ENCODE measurements around the gene AZGP1. TPM values are rescaled to one million over a fixed set of nuclear protein-coding genes. Genes with fewer than 3 reads are reported as not detected.
"Not testable (repeated sequence)": the region's sequence is repeated elsewhere in the genome, so short reads cannot be mapped to it uniquely, and the experiment has no call there.

Gene AZGP1
- total and polyA plus RNA-seq, 2 donors = 1.9 to 9.3 TPM

DNA sequence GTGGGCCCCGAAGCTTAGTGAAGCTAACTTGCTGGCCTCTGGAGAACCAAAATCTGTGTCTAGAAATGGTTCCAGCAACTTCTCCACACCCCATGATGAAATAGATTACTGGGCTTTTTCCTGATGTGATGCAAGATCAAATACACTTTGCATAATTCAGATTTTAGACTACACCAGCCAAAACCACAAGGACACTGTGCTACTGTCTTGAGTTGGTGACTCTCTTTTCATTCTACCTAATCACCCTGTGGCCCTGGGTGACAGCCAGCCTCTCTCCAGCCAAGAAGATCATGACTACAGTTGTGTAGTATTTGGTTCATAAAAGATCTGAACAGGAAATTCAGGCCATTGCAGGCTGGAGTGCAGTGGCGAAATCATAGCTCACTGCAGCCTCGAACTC, 22.2 kb downstream of the AZGP1 start:
- DNase-seq (ENCODE audit: extremely low spot score) = no peak
- no peak overlapping the region for H3K27ac ChIP-seq (ENCODE audit: low read depth)
- 76% methylated on average over 3 of the region's 3 CpGs for WGBS
- no peaks in the 10 kb centered on the region for H3K36me3 ChIP-seq (ENCODE audit: insufficient read depth)
- H3K4me3 ChIP-seq (ENCODE audit: low read depth, low read length) = no peak overlapping the region
- H3K4me1 ChIP-seq (ENCODE audit: insufficient read depth) = no peaks in the 10 kb centered on the region

DNA sequence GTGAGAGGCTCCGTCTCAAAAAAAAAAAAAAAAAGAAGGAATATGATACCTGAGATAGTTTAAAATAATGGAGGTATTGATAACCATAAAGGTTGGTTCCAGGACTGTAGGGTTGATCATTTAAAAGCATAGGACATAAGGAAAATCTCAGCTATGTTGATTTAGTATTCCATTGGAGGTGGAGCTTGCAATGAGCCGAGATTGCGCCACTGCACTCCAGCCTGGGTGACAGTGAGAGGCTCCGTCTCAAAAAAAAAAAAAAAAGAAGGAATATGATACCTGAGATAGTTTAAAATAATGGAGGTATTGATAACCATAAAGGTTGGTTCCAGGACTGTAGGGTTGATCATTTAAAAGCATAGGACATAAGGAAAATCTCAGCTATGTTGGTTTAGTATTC, 23.2 kb downstream of the AZGP1 start:
- 79% methylated on average over 4 of the region's 4 CpGs for WGBS
- not testable (repeated sequence) for H3K27ac ChIP-seq (ENCODE audit: low read depth); DNase-seq (ENCODE audit: extremely low spot score); H3K36me3 ChIP-seq (ENCODE audit: insufficient read depth); H3K4me1 ChIP-seq (ENCODE audit: insufficient read depth); H3K4me3 ChIP-seq (ENCODE audit: low read depth, low read length)

DNA sequence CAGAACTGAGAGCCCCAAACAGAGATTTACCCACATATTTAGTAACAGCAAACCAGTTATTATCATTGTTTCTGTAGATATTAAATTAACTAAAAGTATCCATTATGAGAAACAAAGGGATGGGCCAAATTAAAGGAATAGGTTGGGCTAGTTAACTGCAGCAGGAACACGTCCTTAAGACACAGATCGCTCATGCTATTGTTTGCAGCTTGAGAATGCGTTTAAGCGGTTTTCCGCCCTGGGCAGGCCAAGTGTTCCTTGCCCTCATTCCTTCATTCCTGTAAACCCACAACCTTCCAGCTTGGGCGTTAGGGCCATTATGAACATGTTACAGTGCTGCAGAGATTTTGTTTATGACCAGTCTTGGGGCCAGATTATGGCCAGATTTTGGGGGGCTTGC, 25.0 kb downstream of the AZGP1 start:
- not testable (repeated sequence) for DNase-seq (ENCODE audit: extremely low spot score); H3K4me3 ChIP-seq (ENCODE audit: low read depth, low read length); H3K4me1 ChIP-seq (ENCODE audit: insufficient read depth); H3K27ac ChIP-seq (ENCODE audit: low read depth); H3K36me3 ChIP-seq (ENCODE audit: insufficient read depth)
- 91% methylated on average over 6 of the region's 6 CpGs for WGBS

DNA sequence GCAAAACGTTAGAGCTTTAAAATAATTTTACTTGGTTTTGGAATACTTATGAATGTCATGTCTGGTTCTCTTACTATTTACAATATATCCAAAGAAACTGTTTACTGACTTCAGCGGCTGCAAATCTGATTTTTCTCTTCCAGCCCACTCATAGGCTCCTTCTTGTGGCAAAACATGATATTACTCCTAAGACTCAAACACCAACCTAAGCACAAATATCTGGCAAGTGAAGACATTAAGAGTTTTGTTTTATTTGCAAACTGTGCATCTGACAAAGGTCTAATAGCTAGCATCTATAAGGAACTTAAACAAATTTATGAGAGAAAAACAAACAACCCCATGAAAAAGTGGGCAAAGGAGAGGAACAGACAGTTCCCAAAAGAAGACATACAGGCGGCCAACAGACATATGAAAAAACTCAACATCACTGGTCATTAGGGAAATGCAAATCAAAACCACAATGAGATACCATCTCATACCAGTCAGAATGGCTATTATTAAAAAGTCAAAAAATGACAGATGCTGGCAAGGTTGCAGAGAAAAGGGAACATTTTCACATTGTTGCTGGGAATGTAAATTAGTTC, 26.1 kb downstream of the AZGP1 start:
- DNase-seq (ENCODE audit: extremely low spot score) = no peak

DNA sequence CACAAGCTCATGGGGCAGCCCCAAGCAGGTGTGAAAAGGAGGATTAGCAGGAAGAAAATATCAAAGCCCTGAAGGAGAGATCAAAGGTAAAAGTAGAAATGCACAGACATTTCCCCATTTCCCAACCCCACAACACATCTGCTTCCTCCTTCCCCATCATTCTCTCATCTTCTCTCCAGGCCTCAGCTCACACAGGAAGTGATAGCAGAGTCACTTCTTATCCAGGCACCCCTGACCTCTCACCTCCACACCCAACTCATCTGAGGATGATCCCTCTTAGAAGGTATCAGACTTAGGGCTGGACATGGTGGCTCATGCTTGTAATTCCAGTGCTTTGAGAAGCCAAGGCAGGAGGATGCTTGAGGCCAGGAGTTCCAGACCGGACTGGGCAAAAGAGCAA, 28.2 kb downstream of the AZGP1 start:
- no peak for DNase-seq (ENCODE audit: extremely low spot score)
- H3K4me3 ChIP-seq (ENCODE audit: low read depth, low read length) = no peak overlapping the region
- no peaks in the 10 kb centered on the region for H3K36me3 ChIP-seq (ENCODE audit: insufficient read depth)
- no peak overlapping the region for H3K27ac ChIP-seq (ENCODE audit: low read depth)
- 85% methylated on average over 1 of the region's 1 CpG for WGBS
- no peaks in the 10 kb centered on the region for H3K4me1 ChIP-seq (ENCODE audit: insufficient read depth)

More for the DNA sequence above, 26.1 kb downstream of the AZGP1 start:
- no peak overlapping the region for H3K4me3 ChIP-seq (ENCODE audit: low read depth, low read length)
- no peak overlapping the region for H3K27ac ChIP-seq (ENCODE audit: low read depth)
- no peaks in the 10 kb centered on the region for H3K36me3 ChIP-seq (ENCODE audit: insufficient read depth)
- no peaks in the 10 kb centered on the region for H3K4me1 ChIP-seq (ENCODE audit: insufficient read depth)
- 42% methylated on average over 3 of the region's 3 CpGs for WGBS

DNA sequence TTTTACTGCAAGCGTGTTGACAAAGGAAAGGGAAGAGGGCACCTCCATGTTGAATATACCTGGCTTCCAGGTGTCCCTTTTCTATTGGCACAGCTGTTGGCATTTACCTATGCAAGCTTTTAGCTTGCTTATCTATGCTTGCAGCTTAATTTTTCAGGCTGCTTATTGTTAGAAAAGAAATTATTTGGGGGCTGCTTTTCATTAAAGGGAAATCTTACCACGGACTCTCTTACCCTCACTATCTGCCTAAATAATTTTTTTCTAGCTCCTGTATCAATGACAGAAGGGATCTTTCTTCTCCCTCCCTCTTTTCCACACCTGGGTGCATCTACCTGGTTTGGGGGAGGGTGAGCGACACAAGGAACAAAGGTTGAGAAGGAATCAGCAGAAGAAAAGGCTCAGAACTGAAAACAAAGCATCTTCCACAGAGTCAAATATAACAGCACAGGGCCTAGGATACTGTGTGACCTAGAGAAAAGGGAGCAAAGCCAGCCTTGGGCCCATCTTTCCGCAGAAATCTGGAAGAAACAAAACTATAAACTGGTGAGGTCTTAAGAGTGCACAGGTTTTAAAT, 31.2 kb downstream of the AZGP1 start:
- Histone ChIP-seq H3K4me3 (ENCODE audit: low read depth, low read length) (no peak overlapping the region), H3K4me1 (ENCODE audit: insufficient read depth) (no peaks in the 10 kb centered on the region), H3K27ac (ENCODE audit: low read depth) (no peak overlapping the region), H3K36me3 (ENCODE audit: insufficient read depth) (no peaks in the 10 kb centered on the region)
- WGBS = 55% methylated on average over 4 of the region's 4 CpGs
- DNase-seq (ENCODE audit: extremely low spot score) = no peak

DNA sequence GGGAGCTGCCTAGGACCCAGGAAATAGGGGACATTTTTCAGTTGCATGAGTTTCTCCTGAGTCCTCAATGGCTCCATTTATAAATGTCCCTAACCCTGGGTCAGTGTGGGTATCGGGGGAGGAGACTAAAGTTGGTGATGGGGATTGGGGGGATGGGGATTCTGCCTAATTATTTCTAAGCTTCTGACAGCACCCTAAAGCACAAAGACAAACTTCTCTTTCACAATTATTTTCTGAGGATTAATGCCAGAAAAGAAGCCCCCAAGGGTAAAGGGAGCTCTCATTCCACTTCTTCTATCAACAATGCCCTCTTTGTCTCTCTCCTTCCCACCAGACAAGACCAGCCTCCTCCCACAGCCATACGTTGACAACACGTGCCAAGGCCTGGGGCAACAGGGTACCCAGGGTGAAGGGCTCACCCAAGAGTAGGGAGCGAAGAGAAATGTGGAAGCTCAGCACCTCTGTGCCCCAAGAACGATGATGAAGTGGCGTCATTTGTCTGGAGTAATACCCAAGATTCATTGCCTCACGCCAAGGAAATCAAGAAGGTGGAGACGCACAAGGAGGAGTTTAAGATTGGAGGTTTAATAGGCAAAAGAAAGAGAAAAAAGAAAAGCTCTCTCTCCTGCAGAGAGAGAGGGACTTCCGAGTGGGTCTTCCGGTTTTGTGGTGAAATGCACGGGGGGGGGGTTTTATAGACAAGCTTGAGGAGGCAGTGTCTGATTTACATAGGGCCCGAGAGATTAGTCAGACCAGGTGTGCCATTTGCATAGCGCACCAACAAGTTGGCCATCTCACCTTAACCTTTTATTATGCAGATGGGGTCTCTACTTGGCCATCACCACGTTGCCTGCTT, 32.0 kb downstream of the AZGP1 start:
- no peak for DNase-seq (ENCODE audit: extremely low spot score)
- 45% methylated on average over 14 of the region's 14 CpGs for WGBS
- H3K27ac ChIP-seq (ENCODE audit: low read depth) = no peak overlapping the region

DNA sequence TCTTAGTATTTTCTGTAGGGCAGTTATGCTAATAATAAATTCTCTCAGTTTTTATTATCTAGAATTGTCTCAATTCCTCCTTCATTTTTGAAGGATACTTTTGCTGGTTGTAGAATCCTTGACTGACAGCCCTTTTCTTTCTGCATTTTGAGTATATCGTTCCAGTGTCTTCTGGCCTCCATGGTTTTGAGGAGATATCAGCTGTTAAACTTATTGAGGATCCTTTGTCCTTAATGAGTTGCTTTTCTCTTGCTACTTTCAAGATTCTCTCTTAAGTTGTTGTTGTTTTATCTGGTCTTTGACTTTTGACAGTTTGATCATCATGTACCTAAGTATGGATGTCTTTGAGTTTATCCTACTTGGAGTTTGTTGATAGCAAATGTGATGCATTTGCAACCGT, 37.5 kb downstream of the AZGP1 start:
- Histone ChIP-seq H3K36me3 (ENCODE audit: insufficient read depth) (no peaks in the 10 kb centered on the region), H3K4me1 (ENCODE audit: insufficient read depth) (no peaks in the 10 kb centered on the region), H3K4me3 (ENCODE audit: low read depth, low read length) (no peak overlapping the region), H3K27ac (ENCODE audit: low read depth) (no peak overlapping the region)
- WGBS = 74% methylated on average over 2 of the region's 2 CpGs
- DNase-seq (ENCODE audit: extremely low spot score) = no peak

More for the DNA sequence above, 32.0 kb downstream of the AZGP1 start:
- H3K36me3 ChIP-seq (ENCODE audit: insufficient read depth) = no peaks in the 10 kb centered on the region
- no peaks in the 10 kb centered on the region for H3K4me1 ChIP-seq (ENCODE audit: insufficient read depth)
- H3K4me3 ChIP-seq (ENCODE audit: low read depth, low read length) = no peak overlapping the region

DNA sequence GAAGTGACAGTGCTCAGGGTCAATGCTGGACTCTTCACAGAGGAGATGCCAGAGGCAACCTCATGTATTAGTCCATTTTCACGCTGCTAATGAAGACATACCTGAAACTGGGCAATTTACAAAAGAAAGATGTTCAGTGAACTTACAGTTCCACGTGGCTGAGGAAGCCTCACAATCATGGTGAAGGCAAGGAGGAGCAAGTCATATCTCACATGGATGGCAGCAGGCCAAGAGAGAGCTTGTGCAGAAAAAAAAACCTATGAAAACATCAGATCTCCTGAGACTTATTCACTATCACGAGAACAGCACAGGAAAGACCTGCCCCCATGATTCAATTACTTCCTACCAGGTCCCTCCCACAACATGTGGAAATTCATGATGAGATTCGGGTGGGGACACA, 40.8 kb downstream of the AZGP1 start:
- DNase-seq (ENCODE audit: extremely low spot score); H3K36me3 ChIP-seq (ENCODE audit: insufficient read depth); H3K4me3 ChIP-seq (ENCODE audit: low read depth, low read length); H3K27ac ChIP-seq (ENCODE audit: low read depth); H3K4me1 ChIP-seq (ENCODE audit: insufficient read depth): not testable (repeated sequence)
- WGBS = 36% methylated on average over 4 of the region's 4 CpGs

DNA sequence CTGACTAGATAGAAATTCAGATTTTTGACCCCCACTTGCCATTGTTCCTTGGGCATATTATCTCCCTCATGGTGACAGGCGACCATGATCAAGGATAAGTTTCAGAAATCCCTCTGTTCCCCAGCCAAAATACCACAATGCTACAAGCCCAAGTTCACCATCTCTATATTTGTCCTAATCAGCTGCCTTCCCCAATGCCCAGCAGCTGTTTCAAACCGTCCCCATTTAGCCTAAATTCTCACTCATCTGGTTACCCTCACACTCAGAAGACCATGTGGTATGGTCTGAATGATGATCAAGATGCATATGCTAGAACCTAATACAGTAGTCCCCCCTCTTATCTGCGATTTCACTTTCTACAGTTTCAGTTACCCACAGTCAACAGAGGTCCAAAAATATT, 45.5 kb downstream of the AZGP1 start:
- no peak for DNase-seq (ENCODE audit: extremely low spot score)
- H3K4me3 ChIP-seq (ENCODE audit: low read depth, low read length) = no peak overlapping the region
- H3K4me1 ChIP-seq (ENCODE audit: insufficient read depth) = no peaks in the 10 kb centered on the region
- 85% methylated on average over 3 of the region's 3 CpGs for WGBS
- H3K27ac ChIP-seq (ENCODE audit: low read depth) = no peak overlapping the region
- H3K36me3 ChIP-seq (ENCODE audit: insufficient read depth) = no peaks in the 10 kb centered on the region

DNA sequence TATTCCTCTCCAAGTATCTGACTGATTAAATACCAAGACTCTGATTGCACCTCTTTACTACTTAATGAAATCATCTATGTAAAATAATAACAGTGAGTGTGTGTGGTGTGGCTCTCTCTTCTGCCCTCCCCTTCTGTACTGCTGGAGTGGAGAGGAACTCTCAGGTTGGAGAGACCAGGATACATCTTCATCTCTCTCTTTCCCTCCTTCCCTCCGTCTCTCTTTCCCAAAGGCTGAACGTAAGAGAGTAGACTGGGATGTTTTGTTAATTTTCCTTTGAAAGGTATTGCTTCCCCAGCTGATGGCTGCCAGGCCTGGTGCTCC, 46.1 kb downstream of the AZGP1 start:
- Histone ChIP-seq H3K36me3 (ENCODE audit: insufficient read depth) (no peaks in the 10 kb centered on the region), H3K27ac (ENCODE audit: low read depth) (no peak overlapping the region), H3K4me1 (ENCODE audit: insufficient read depth) (no peaks in the 10 kb centered on the region), H3K4me3 (ENCODE audit: low read depth, low read length) (no peak overlapping the region)
- no peak for DNase-seq (ENCODE audit: extremely low spot score)
- 20% methylated on average over 2 of the region's 2 CpGs for WGBS

DNA sequence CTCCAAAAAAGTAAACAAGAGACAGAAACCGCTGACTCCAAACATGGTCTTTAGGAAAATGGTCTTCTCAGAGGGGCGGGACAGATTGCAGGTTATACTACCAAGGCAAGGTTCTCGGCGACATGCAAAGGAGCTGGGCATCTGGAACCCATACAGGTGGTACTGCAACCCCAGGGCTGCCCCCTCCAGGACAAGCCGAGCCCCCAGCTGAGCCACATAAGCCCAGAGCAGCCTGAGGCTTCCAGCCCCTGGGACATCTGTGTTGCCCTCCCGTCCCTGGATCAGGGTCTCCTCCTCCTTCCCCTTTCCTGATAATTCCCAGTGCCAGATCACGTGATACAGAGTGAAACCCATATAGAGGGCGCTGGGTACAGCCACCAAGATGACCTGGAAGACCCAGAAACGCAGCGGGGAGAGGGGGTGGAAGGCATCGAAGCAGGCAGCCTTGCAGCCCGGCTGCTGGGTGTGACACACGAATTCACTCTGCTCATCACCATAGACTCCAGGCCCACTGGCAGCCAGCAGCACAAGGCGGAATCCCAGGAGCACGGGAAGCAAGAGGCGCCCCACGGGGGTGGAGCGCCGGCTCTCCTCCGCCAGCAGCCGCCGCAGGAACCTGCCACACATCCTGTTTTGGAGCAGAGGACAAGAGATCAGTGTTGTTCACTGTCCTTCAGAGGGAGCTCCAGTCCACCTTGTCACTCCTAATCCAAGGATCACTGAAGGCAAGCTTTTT, 46.7 kb downstream of the AZGP1 start, which contains the start of gene GJC3:
GJC3 (minus strand) TSS at position 627 of the 736 bp plus-strand sequence; CDS start at position 627, 0 bp downstream.
- no peak within 1 kb of the TSS for H3K27ac ChIP-seq (ENCODE audit: low read depth)

DNA sequence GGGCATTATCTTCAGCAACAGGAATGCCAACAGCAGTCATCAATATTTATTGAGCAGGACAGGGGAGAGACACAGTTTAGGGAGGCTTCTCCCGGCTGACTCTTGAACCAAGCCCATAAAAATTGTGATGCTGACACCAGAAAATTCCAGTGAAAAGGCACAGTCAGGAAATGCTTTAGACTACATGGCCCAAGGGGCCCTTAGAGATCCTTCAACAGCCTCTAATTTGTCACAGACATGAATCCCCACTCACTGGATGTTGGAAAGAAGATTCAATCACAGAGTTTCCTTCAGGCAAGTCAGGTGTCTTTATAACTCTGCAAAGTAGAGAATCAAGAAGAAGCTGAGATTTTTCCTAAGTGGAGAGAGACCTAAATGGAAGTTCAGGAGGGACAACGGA, 47.6 kb downstream of the AZGP1 start:
- 55% methylated on average over 2 of the region's 2 CpGs for WGBS
- H3K36me3 ChIP-seq (ENCODE audit: insufficient read depth) = no peaks in the 10 kb centered on the region

More for the DNA sequence above, 46.7 kb downstream of the AZGP1 start, which contains the start of gene GJC3:
- Histone ChIP-seq H3K4me1 (ENCODE audit: insufficient read depth) (no peaks in the 10 kb centered on the region), H3K4me3 (ENCODE audit: low read depth, low read length) (no peak within 1 kb of the TSS), H3K36me3 (ENCODE audit: insufficient read depth) (no peaks in the 10 kb centered on the region)
- peak; percentile 18 for DNase-seq (ENCODE audit: extremely low spot score)
- 19% methylated on average over 22 of the region's 22 CpGs for WGBS

More for the DNA sequence above, 47.6 kb downstream of the AZGP1 start:
- H3K4me3 ChIP-seq (ENCODE audit: low read depth, low read length) = no peak overlapping the region
- DNase-seq (ENCODE audit: extremely low spot score) = no peak
- no peaks in the 10 kb centered on the region for H3K4me1 ChIP-seq (ENCODE audit: insufficient read depth)
- H3K27ac ChIP-seq (ENCODE audit: low read depth) = no peak overlapping the region
